Posterior cingulate gyrus (tissue), 11 donors: ENCODE results near the gene CHST15.

Experiments
- DNase-seq, 10 donors: peaks; one replicate each; pipeline versions ENCODE4 v3.0.0 to v3.0.0-alpha.2; 2020 to 2021; ENCODE audit warnings: mixed read lengths in 3 of 10
- intact Hi-C: fragments of 100-400 bp; cut with DNase I; formaldehyde crosslinking; loops from one replicate; pipeline ENCODE4 v1.15.1; 2023

Gene CHST15

GRCh38 chr10:124125305-124126116 is 32.1 kb upstream of the CHST15 start:
- peak in 1 of 10 donors; percentile 59 for DNase-seq
- intact Hi-C loops, result no loop called here

DNA sequence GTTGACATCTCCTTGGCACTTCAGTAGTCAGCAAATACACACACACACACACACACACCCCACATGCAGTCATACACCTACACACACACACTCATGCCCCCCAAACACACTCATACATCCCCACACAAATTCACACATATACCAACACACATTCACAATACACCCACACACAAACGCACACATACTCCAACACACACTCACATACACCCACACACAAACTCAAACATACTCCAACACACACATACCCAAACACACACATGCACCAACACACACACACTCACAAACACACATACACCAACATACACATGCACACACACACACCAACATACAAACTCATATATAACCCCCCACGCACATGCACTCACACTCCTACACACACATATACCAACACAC is 31.4 kb upstream of the CHST15 start:
- DNase-seq, result no peak
- intact Hi-C loops, result no loop called here

DNA sequence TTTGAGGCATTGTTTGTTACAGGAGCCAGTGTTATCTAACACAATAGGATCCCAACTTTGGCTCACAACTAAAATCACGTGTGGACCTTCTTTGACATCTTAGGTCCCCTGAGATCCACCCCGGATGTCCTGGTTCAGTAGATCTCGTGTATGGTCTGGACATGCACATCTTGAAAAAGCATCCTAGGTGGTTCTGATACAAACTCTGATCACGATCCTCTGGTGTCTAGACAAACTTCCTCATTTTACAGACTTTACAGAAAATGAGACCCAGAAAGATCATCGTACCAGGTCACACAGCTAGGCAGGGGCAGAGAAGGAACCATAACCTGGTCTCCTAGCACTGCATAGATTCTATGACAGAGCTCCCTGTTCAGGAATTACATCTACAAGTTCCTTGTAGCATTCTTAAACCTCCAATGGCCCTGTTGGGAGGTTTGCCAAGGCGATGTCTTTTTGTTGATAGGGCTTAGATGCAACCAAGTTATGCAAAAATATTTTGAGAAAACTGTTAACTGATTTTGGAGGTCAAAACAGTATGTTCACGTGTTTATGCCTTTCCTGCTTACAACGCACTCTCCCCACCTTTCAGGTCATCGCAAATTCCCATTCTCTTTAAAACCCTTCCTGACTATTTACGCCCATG is 30.8 kb upstream of the CHST15 start:
- intact Hi-C loops, result no loop called here
- no peak for DNase-seq

DNA sequence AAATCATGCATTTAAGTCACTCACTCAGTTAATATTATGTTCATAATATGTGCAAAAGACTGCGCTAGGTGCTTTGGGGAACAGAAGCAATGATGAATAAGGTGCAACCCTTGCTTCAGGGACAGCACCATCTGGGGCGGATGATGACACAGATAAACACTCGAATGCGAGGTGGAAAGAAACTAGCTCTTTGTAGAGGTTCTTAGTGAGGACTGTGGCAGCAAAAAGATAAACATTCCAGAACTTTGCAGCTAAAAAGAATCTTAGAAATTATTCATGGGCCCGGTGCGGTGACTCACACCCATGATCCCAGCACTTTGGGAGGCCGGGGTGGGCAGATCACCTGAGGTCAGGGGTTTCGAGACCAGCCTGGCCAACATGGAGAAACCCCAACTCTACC is 29.8 kb upstream of the CHST15 start:
- intact Hi-C loops, result no loop called here
- peak in 1 of 10 donors; percentile 22 for DNase-seq

GRCh38 chr10:124122211-124122610 is 28.8 kb upstream of the CHST15 start:
- intact Hi-C loops, result no loop called here
- DNase-seq, result peak in 1 of 10 donors; percentile 59

GRCh38 chr10:124120410-124121061 is 27.1 kb upstream of the CHST15 start:
- intact Hi-C loops, result no loop called here

GRCh38 chr10:124119946-124120345 is 26.5 kb upstream of the CHST15 start:
- DNase-seq, result peak in 1 of 10 donors; percentile 77
- intact Hi-C loops, result no loop called here

More at GRCh38 chr10:124120410-124121061, 27.1 kb upstream of the CHST15 start:
- peak in 1 of 10 donors; percentile 6 for DNase-seq

GRCh38 chr10:124119216-124119615 is 25.8 kb upstream of the CHST15 start:
- DNase-seq, result peak in 1 of 10 donors; percentile 69
- intact Hi-C loops, result no loop called here

DNA sequence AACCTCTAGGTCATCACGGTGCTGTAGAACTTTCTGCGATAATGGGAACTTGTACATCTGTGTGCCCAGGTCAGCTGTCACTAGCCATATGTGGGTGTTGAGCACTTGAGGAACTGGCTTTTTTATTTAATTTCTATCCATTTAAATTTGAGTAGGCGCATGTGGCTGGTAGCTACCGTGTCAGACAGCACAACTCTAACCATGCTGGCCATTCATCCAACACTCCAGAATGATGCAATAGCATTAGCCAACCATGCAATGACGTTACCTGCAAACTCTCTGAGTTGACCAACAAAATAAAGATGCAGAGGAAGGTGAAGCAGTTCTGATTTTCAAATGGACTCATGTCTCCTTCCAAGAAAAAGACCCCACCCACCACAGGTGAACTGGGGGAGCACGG is 24.4 kb upstream of the CHST15 start:
- intact Hi-C loops, result no loop called here
- no peak for DNase-seq

DNA sequence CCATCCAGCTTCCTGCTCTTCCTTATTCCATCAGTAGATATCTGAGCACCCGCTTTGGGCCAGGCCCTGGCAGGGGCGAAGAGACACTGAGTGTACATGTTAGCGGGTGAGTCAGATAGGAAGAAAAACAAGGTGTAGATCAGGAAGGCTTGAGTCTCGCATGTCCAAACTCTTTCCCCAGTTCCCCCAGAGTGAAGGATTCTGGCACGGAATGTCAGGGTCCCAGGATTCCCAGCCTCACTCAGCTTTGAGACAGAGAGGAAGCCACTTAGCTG is 24.1 kb upstream of the CHST15 start:
- intact Hi-C loops, result no loop called here
- no peak for DNase-seq

- intact Hi-C loops, result no loop called here
Observed at GRCh38 chr10:124116771-124117510, 23.5 kb upstream of the CHST15 start.

GRCh38 chr10:124114696-124115095 is 21.3 kb upstream of the CHST15 start:
- DNase-seq, result peak in 1 of 10 donors; percentile 29
- intact Hi-C loops, result no loop called here

More at GRCh38 chr10:124116771-124117510, 23.5 kb upstream of the CHST15 start:
- DNase-seq, result peak in 1 of 10 donors; percentile 68

DNA sequence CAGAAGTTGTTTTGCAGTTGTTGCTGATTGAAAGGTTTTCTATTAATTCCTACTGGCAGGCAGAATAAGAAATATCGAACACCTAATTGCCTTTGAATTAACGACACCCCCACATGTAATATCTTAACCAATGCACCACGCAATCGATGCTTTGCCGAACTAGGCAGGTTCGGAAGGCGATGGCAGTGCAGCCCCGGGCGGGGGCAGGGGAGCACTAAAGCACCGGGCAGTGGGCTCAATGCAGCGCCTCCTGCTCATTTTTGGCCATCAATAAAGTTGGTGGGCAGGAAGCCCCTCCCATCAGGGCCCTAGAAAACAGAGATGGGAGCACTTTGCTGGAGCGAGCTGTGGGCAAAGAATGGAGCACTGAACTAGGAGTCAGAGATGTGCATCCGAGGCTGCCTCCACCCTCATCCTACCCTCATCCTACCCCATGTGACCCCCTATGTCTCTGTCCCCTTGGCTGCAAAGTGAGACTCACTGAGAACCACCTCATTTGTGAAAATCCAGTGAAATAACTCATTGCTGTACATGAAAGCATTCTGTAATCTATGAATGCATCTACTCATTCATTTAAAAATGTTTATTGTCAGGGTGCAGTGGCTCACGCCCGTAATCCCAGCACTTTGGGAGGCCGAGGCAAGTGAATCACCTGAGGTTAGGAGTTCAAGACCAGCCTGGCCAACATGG is 19.6 kb upstream of the CHST15 start:
- peak in 1 of 10 donors; percentile 57 for DNase-seq
- intact Hi-C loops, result no loop called here

GRCh38 chr10:124110882-124111281 is 17.5 kb upstream of the CHST15 start:
- no peak for DNase-seq
- intact Hi-C loops, result no loop called here

DNA sequence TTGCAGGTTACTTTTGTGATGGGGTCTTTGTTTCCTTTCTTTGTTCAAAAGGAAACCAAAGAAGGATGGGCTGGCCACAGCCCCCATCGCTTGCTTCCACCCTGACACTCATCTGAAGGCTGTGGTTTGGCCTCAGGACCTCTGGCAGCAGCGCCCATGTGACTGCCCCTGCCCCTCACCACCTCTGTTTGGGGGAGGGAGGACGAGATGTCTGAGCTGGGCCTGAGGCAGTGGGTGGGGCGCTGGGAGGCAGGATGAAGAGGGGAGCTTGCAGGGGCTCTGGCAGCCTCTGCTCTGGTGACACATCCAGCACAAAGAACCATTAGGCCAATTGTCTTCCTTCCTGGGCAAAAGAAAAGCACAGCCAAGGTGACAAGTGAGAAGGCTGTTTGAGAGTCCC is 15.9 kb upstream of the CHST15 start:
- intact Hi-C loops, result no loop called here
- DNase-seq, result peak in 1 of 10 donors; percentile 51

GRCh38 chr10:124107072-124107471 is 13.7 kb upstream of the CHST15 start:
- intact Hi-C loops, result no loop called here

GRCh38 chr10:124106241-124106879 is 13.0 kb upstream of the CHST15 start:
- intact Hi-C loops, result no loop called here
- DNase-seq, result peak in 1 of 10 donors; percentile 68

More at GRCh38 chr10:124107072-124107471, 13.7 kb upstream of the CHST15 start:
- DNase-seq, result peak in 1 of 10 donors; percentile 37

DNA sequence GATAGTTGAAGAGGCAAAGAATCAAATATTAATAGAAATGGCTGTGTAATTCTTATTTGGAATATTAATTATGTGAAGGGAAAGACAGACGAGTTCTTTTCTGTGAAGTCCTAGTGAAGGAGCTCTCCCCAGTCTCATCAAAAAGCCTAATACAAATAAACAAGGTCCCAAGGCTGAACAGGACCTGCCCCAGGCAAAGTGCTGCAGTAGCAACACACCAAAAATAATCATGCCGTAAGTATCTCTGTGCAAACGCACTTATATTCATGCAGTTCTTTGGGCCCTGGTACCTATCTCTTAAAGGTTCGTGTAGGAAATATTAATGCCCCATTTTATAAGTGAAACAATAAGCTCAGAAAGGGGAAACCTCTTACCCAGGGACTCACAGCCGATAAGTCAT is 12.2 kb upstream of the CHST15 start:
- DNase-seq, result peak in 1 of 10 donors; percentile 8
- intact Hi-C loops, result no loop called here

DNA sequence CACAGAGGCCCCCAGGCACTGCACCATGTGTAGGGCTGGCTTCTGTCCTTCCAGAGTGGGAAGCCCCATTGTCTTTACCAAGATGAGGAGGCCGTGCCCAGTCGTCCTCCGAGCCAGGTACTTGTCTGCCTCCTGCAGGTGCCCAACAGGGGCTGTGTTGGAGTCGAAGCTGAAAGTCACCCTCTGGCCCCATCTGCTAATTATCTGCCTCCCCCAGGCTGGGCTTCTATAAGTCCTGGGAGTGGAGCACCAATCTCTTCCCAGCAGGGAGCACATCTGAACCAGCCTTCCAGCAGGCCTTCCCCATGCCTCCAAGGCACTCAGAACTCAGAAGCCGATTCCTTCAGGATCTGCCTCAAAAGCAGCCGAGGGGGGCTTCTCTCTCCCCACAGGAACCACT is 11.6 kb upstream of the CHST15 start:
- intact Hi-C loops, result no loop called here
- DNase-seq, result peak in 1 of 10 donors; percentile 20
